HT-29 (cell line): ENCODE results near the gene PIK3C2G. TPM values are rescaled to one million over a fixed set of nuclear protein-coding genes. Genes with fewer than 3 reads are reported as not detected.

ENCODE experiments used
- total RNA-seq: library from RNA; depleted of rRNA; stranded (reverse); fragments of >200 nt; shearing (Covaris generic); gene quantifications from 2 replicates; pipeline ENCODE4 v1.2.3, GENCODE V29; 2014; rRNA removed

Gene PIK3C2G
- total RNA-seq, 1 experiment from 2014 or later = not detected

Other genes with a start within 250 kb of the PIK3C2G start
- not detected in 2 replicates for gene RERGL, start 171.3 kb upstream of the PIK3C2G start, total RNA-seq